Measurements from ENCODE around the gene HOXA13.

Gene HOXA13

GRCh38 chr7:27170426-27171324, 29.2 kb downstream of the HOXA13 start:
- TF ChIP-seq CTCF (IDR thresholded peaks at IDR 0.05; ENCODE audit: control insufficient read depth, extremely low read depth, insufficient read depth), result no peak
- H3K4me3 ChIP-seq (ENCODE audit: low read depth, low read length), result peak overlapping the region; percentile 42; the same call in 1 of the 2 replicates
- no peak for DNase-seq (ENCODE audit: low read depth)

GRCh38 chr7:27169658-27170425, 30.0 kb downstream of the HOXA13 start:
- H3K4me3 ChIP-seq (ENCODE audit: low read depth, low read length), result no peak overlapping the region
- no peak for DNase-seq (ENCODE audit: low read depth)
- TF ChIP-seq CTCF (IDR thresholded peaks at IDR 0.05; ENCODE audit: control insufficient read depth, extremely low read depth, insufficient read depth), result no peak

GRCh38 chr7:27168265-27168947, 31.5 kb downstream of the HOXA13 start:
- no peak for TF ChIP-seq CTCF (IDR thresholded peaks at IDR 0.05; ENCODE audit: control insufficient read depth, extremely low read depth, insufficient read depth)
- no peak overlapping the region for H3K4me3 ChIP-seq (ENCODE audit: low read depth, low read length)
- DNase-seq (ENCODE audit: low read depth), result no peak

GRCh38 chr7:27167916-27168264, 32.0 kb downstream of the HOXA13 start:
- TF ChIP-seq CTCF (IDR thresholded peaks at IDR 0.05; ENCODE audit: control insufficient read depth, extremely low read depth, insufficient read depth), result no peak
- DNase-seq (ENCODE audit: low read depth), result no peak
- H3K4me3 ChIP-seq (ENCODE audit: low read depth, low read length), result no peak overlapping the region

- DNase-seq (ENCODE audit: low read depth), result no peak
- no peak for TF ChIP-seq CTCF (IDR thresholded peaks at IDR 0.05; ENCODE audit: control insufficient read depth, extremely low read depth, insufficient read depth)
- H3K4me3 ChIP-seq (ENCODE audit: low read depth, low read length), result no peak overlapping the region
Measured at GRCh38 chr7:27166531-27167505, 33.1 kb downstream of the HOXA13 start.

- peak overlapping the region; percentile 9; the same call in 1 of the 2 replicates for H3K4me3 ChIP-seq (ENCODE audit: low read depth, low read length)
- no peak for DNase-seq (ENCODE audit: low read depth)
- no peak for TF ChIP-seq CTCF (IDR thresholded peaks at IDR 0.05; ENCODE audit: control insufficient read depth, extremely low read depth, insufficient read depth)
Measured at GRCh38 chr7:27165996-27166530, 33.8 kb downstream of the HOXA13 start.

Measured in LNCaP clone FGC (cell line).